ENCODE measurements around the gene EIF4H.

- TF ChIP-seq POLR2A (IDR thresholded peaks at IDR 0.05; ENCODE audit: low read depth, low read length) (peak; percentile 44), POLR2AphosphoS5 (IDR thresholded peaks at IDR 0.05; ENCODE audit: low read depth, low read length) (no peak)
These were observed 52.5 kb downstream of the EIF4H start for GRCh38 chr7:74226633-74227032.

Data from GM12892 (cell line).